Aorta (tissue), 5 donors: ENCODE measurements around the gene CALB2. TPM values are rescaled to one million over a fixed set of nuclear protein-coding genes. Genes with fewer than 3 reads are reported as not detected.

ENCODE experiments used
- ATAC-seq: fragments of 200-7000 bp; cut with Tn5 transposase; one replicate; pipeline ENCODE4 v1.9.1; 2022; ENCODE audit warnings: moderate library complexity; ENCODE audit not compliant: low FRiP score
- DNase-seq, 2 donors: peaks; one replicate each; pipeline ENCODE4 v3.0.0-alpha.2; 2020
- H3K27ac ChIP-seq, 2 donors: one replicate each; pipeline ENCODE4 v1.5.1; 2013; ENCODE audit warnings: low read length in 2 of 2, mild to moderate bottlenecking in 2 of 2, moderate library complexity in 2 of 2, control low read depth in 1 of 2, inconsistent platforms in 1 of 2, low read depth in 1 of 2
- H3K27me3 ChIP-seq, 2 donors: one replicate each; pipeline ENCODE4 v1.6.1; 2013; ENCODE audit warnings: control low read depth in 1 of 2, low read length in 1 of 2, mild to moderate bottlenecking in 1 of 2, moderate library complexity in 1 of 2; ENCODE audit not compliant: insufficient read depth in 2 of 2, control insufficient read depth in 1 of 2
- H3K36me3 ChIP-seq, 2 donors: one replicate each; pipeline ENCODE4 v1.6.1; 2013; ENCODE audit warnings: control low read depth in 1 of 2, low read length in 1 of 2, mild to moderate bottlenecking in 1 of 2; ENCODE audit not compliant: insufficient read depth in 2 of 2, control insufficient read depth in 1 of 2
- H3K4me1 ChIP-seq, 2 donors: one replicate each; pipeline ENCODE4 v1.6.1; 2013; ENCODE audit warnings: low read length in 2 of 2, control low read depth in 1 of 2, mild to moderate bottlenecking in 1 of 2, moderate library complexity in 1 of 2; ENCODE audit not compliant: insufficient read depth in 2 of 2, control insufficient read depth in 1 of 2
- H3K4me3 ChIP-seq, 2 donors: one replicate each; pipeline ENCODE4 v1.5.1; 2013; ENCODE audit warnings: low read length in 2 of 2, control low read depth in 1 of 2, mild to moderate bottlenecking in 1 of 2
- H3K9me3 ChIP-seq: one replicate; pipeline ENCODE4 v1.6.1; 2013; ENCODE audit warnings: mild to moderate bottlenecking, low read length; ENCODE audit not compliant: control insufficient read depth
- WGBS, 2 donors: extraction: QIAGEN DNeasy Blood & Tissue Kit; methylation state at CpG; one replicate each; pipeline ENCODE4 v1.1.7; 2013; 5-methylcytosine and 5-hydroxymethylcytosine counted together
- intact Hi-C, 2 donors: fragments of 100-400 bp; cut with DNase I; formaldehyde crosslinking; loops; one replicate each; pipeline versions ENCODE4 v1.14.2 to v1.15.0; 2022
- polyA plus RNA-seq, 2 donors: library from polyadenylated mRNA; stranded (reverse); fragments of 200-250 nt; gene quantifications; one replicate each; pipeline ENCODE4 v1.2.3, GENCODE V29; 2013
- total RNA-seq, 2 donors: library from RNA; stranded (reverse); fragmentation: NEBNext Ultra II Directional; extraction: Animal tissue kit (Norgen Biotek cat#: 25700); gene quantifications; one replicate each; pipeline ENCODE4 v1.2.1, GENCODE V29; 2021
- donor health status: healthy with polysubstance abuse.
- donor health status: Bipolar disorder and iron deficiency.
- donor health status: DM: no; HTN: no; CAD: no.
- donor health status: DM: no; HTN: no; CAD: no.
- donor health status: DM: yes; HTN: yes; CAD: no.

Gene CALB2
- total and polyA plus RNA-seq, 4 donors, result 0.84 to 1.1 TPM; not detected in 2

- 74 to 75% methylated on average over 7 of the region's 7 CpGs for WGBS, 2 donors
- no peaks in the 10 kb centered on the region for H3K36me3 ChIP-seq
- H3K27ac ChIP-seq, result no peak overlapping the region
- intact Hi-C loops, result no loop called here
- H3K4me3 ChIP-seq, result no peak overlapping the region
- no peaks in the 10 kb centered on the region for H3K27me3 ChIP-seq
- no peaks in the 10 kb centered on the region for H3K9me3 ChIP-seq
- DNase-seq, result no peak
- ATAC-seq, result no peak
- H3K4me1 ChIP-seq, result no peaks in the 10 kb centered on the region
These were observed 30.8 kb downstream of the CALB2 start for GRCh38 chr16:71389330-71389729.

- no peaks in the 10 kb centered on the region for H3K36me3 ChIP-seq
- ATAC-seq (no peak), DNase-seq (no peak)
- intact Hi-C loops, result no loop called here
- H3K27me3 ChIP-seq, result no peaks in the 10 kb centered on the region
- no peaks in the 10 kb centered on the region for H3K4me1 ChIP-seq
- 56 to 69% methylated on average over 10 of the region's 10 CpGs for WGBS, 2 donors
- H3K27ac ChIP-seq, result no peak overlapping the region
- no peaks in the 10 kb centered on the region for H3K9me3 ChIP-seq
- H3K4me3 ChIP-seq, result no peak overlapping the region
These were observed 38.1 kb downstream of the CALB2 start for GRCh38 chr16:71396594-71396993.

- 77 to 87% methylated on average over 11 of the region's 11 CpGs for WGBS, 2 donors
- no peak overlapping the region for H3K4me3 ChIP-seq
- intact Hi-C loops, result no loop called here
These were observed 41.5 kb downstream of the CALB2 start for GRCh38 chr16:71399801-71400563.

GRCh38 chr16:71402007-71402406 lies 43.5 kb downstream of the CALB2 start:
- ATAC-seq, result no peak
- DNase-seq, result no peak
- intact Hi-C loops, result no loop called here
- H3K9me3 ChIP-seq, result peaks cover 1% of the 10 kb centered on the region
- H3K4me1 ChIP-seq, result no peaks in the 10 kb centered on the region
- H3K36me3 ChIP-seq, result no peaks in the 10 kb centered on the region
- WGBS, 2 donors, result 51 to 52% methylated on average over 6 of the region's 6 CpGs
- H3K27me3 ChIP-seq, result no peaks in the 10 kb centered on the region
- H3K4me3 ChIP-seq, result no peak overlapping the region
- H3K27ac ChIP-seq, result no peak overlapping the region

More at GRCh38 chr16:71399801-71400563, 41.5 kb downstream of the CALB2 start:
- Histone ChIP-seq H3K27me3 (no peaks in the 10 kb centered on the region), H3K36me3 (no peaks in the 10 kb centered on the region), H3K27ac (no peak overlapping the region), H3K9me3 (peaks cover 1% of the 10 kb centered on the region), H3K4me1 (no peaks in the 10 kb centered on the region)
- no peak for ATAC-seq
- DNase-seq, result no peak

GRCh38 chr16:71402674-71403073 lies 44.2 kb downstream of the CALB2 start:
- DNase-seq, result no peak
- H3K36me3 ChIP-seq, result no peaks in the 10 kb centered on the region
- H3K27ac ChIP-seq, result no peak overlapping the region
- H3K4me3 ChIP-seq, result no peak overlapping the region
- intact Hi-C loops, result no loop called here
- peaks cover 1% of the 10 kb centered on the region for H3K9me3 ChIP-seq
- H3K4me1 ChIP-seq, result no peaks in the 10 kb centered on the region
- ATAC-seq, result no peak
- 80 to 82% methylated on average over 11 of the region's 11 CpGs for WGBS, 2 donors
- H3K27me3 ChIP-seq, result no peaks in the 10 kb centered on the region

- WGBS, 2 donors, result 76 to 78% methylated on average over 4 of the region's 4 CpGs
These were observed 45.8 kb downstream of the CALB2 start for GRCh38 chr16:71404364-71404763.

GRCh38 chr16:71406316-71406715 lies 47.8 kb downstream of the CALB2 start:
- intact Hi-C loops, result no loop called here
- peaks cover 1% of the 10 kb centered on the region for H3K9me3 ChIP-seq
- ATAC-seq (no peak), DNase-seq (no peak)
- H3K4me1 ChIP-seq, result no peaks in the 10 kb centered on the region
- no peak overlapping the region for H3K27ac ChIP-seq
- H3K36me3 ChIP-seq, result no peaks in the 10 kb centered on the region
- no peaks in the 10 kb centered on the region for H3K27me3 ChIP-seq
- WGBS, 2 donors, result 87 to 90% methylated on average over 5 of the region's 5 CpGs
- no peak overlapping the region for H3K4me3 ChIP-seq

More at GRCh38 chr16:71404364-71404763, 45.8 kb downstream of the CALB2 start:
- DNase-seq (no peak), ATAC-seq (no peak)
- H3K4me1 ChIP-seq, result no peaks in the 10 kb centered on the region
- no peak overlapping the region for H3K4me3 ChIP-seq
- H3K36me3 ChIP-seq, result no peaks in the 10 kb centered on the region
- intact Hi-C loops, result no loop called here
- no peaks in the 10 kb centered on the region for H3K27me3 ChIP-seq
- H3K9me3 ChIP-seq, result peaks cover 1% of the 10 kb centered on the region
- no peak overlapping the region for H3K27ac ChIP-seq

- WGBS, 2 donors, result 67 to 71% methylated on average over 8 of the region's 8 CpGs
- no peak for ATAC-seq
These were observed 48.2 kb downstream of the CALB2 start for GRCh38 chr16:71406724-71407123.

GRCh38 chr16:71407731-71408130 lies 49.2 kb downstream of the CALB2 start:
- 70 to 73% methylated on average over 1 of the region's 1 CpG for WGBS, 2 donors
- H3K9me3 ChIP-seq, result peaks cover 1% of the 10 kb centered on the region
- H3K4me3 ChIP-seq, result no peak overlapping the region
- H3K27ac ChIP-seq, result no peak overlapping the region
- ATAC-seq (no peak), DNase-seq (no peak)
- H3K27me3 ChIP-seq, result no peaks in the 10 kb centered on the region
- intact Hi-C loops, result no loop called here
- no peaks in the 10 kb centered on the region for H3K4me1 ChIP-seq
- H3K36me3 ChIP-seq, result no peaks in the 10 kb centered on the region

More at GRCh38 chr16:71406724-71407123, 48.2 kb downstream of the CALB2 start:
- no peak overlapping the region for H3K27ac ChIP-seq
- H3K36me3 ChIP-seq, result no peaks in the 10 kb centered on the region
- H3K4me1 ChIP-seq, result no peaks in the 10 kb centered on the region
- no peak for DNase-seq
- H3K9me3 ChIP-seq, result peaks cover 1% of the 10 kb centered on the region
- intact Hi-C loops, result no loop called here
- H3K4me3 ChIP-seq, result no peak overlapping the region
- H3K27me3 ChIP-seq, result no peaks in the 10 kb centered on the region
